SK-N-SH (cell line): ENCODE measurements around the gene ZNF385A. TPM values are rescaled to one million over a fixed set of nuclear protein-coding genes. Genes with fewer than 3 reads are reported as not detected.

Experiments used
- CTCF ChIA-PET: fragments of 300-600, 350-600 bp; formaldehyde crosslinking; extraction: SDS; loops from one replicate; lab custom pipeline; 2021; lab: Yijun Ruan, JAX
- POLR2A ChIA-PET: fragments of 350-600 bp; sonication (Branson Sonifier 250); formaldehyde crosslinking; extraction: SDS; loops from one replicate; lab custom pipeline; 2020; ENCODE audit warnings: antibody characterized with exemption, inconsistent platforms; lab: Yijun Ruan, JAX
- DNase-seq: peaks from one replicate; pipeline ENCODE4 v3.0.0; 2012
- H2AFZ ChIP-seq: fragments of 200-600 bp; sonication (generic); 2 replicates; pipeline ENCODE4 v1.8.1; 2016; ENCODE audit warnings: antibody characterized with exemption, mild to moderate bottlenecking, low read depth
- H3F3A ChIP-seq: fragments of 200-600 bp; sonication (generic); replicated peaks from 2 replicates; pipeline ENCODE3; 2016; ENCODE audit warnings: antibody characterized with exemption, mild to moderate bottlenecking; ENCODE audit not compliant: insufficient read depth
- H3K27ac ChIP-seq, 2 experiments: fragments of 200-500 bp in 1 of 2; fragments of 200-600 bp in 1 of 2; sonication (Bioruptor generic) in 1 of 2; sonication (generic), shearing (Covaris generic) in 1 of 2; 2 replicates each; pipeline versions ENCODE4 v1.5.1 to v1.6.1; 2014 to 2016; ENCODE audit warnings: low read depth in 2 of 2, inconsistent platforms in 1 of 2, low read length in 1 of 2, mild to moderate bottlenecking in 1 of 2, mixed read lengths in 1 of 2
- H3K27me3 ChIP-seq: fragments of 200-600 bp; sonication (generic), shearing (Covaris generic); 2 replicates; pipeline ENCODE4 v1.6.1; 2016; ENCODE audit warnings: mixed run types; ENCODE audit not compliant: insufficient read depth
- H3K36me3 ChIP-seq, 2 experiments: fragments of 200-500 bp in 1 of 2; fragments of 200-600 bp in 1 of 2; sonication (Bioruptor generic) in 1 of 2; sonication (generic) in 1 of 2; replicated peaks in 1 of 2; 2 replicates each; pipeline versions ENCODE3 to v1.5.1; 2014 to 2016; ENCODE audit warnings: low read length in 1 of 2, mild to moderate bottlenecking in 1 of 2; ENCODE audit not compliant: insufficient read depth in 2 of 2, control insufficient read depth in 1 of 2
- H3K4me1 ChIP-seq, 2 experiments: fragments of 200-500 bp in 1 of 2; fragments of 200-600 bp in 1 of 2; sonication (Bioruptor generic) in 1 of 2; sonication (generic), shearing (Covaris generic) in 1 of 2; 2 replicates each; pipeline versions ENCODE4 v1.5.1 to v1.6.1; 2014 to 2016; ENCODE audit warnings: low read depth in 1 of 2, low read length in 1 of 2, mixed run types in 1 of 2; ENCODE audit not compliant: insufficient read depth in 2 of 2, control insufficient read depth in 1 of 2
- H3K4me2 ChIP-seq: fragments of 200-600 bp; sonication (generic), shearing (Covaris generic); 2 replicates; pipeline ENCODE4 v1.6.1; 2017; ENCODE audit warnings: mixed run types
- H3K4me3 ChIP-seq, 2 experiments: fragments of 200-500 bp in 1 of 2; fragments of 200-600 bp in 1 of 2; sonication (Bioruptor generic) in 1 of 2; sonication (generic), shearing (Covaris generic) in 1 of 2; 2 replicates each; pipeline versions ENCODE4 v1.5.1 to v1.8.1; 2014 to 2016; ENCODE audit warnings: low read depth in 2 of 2, inconsistent platforms in 1 of 2, low read length in 1 of 2, mild to moderate bottlenecking in 1 of 2, mixed read lengths in 1 of 2, moderate library complexity in 1 of 2
- H3K79me2 ChIP-seq: fragments of 200-600 bp; sonication (generic); 2 replicates; pipeline ENCODE4 v1.8.1; 2017; ENCODE audit warnings: mild to moderate bottlenecking; ENCODE audit not compliant: insufficient read depth
- H3K9ac ChIP-seq: fragments of 200-600 bp; sonication (generic); 2 replicates; pipeline ENCODE4 v1.6.1; 2017; ENCODE audit warnings: mixed run types
- H3K9me2 ChIP-seq: fragments of 200-600 bp; sonication (generic); 2 replicates; pipeline ENCODE4 v1.6.1; 2017; ENCODE audit warnings: mixed run types
- H3K9me3 ChIP-seq: fragments of 200-600 bp; sonication (generic); 2 replicates; pipeline ENCODE4 v1.6.1; 2017; ENCODE audit warnings: mixed run types, mild to moderate bottlenecking, moderate library complexity
- H4K20me1 ChIP-seq: fragments of 200-600 bp; sonication (generic); 2 replicates; pipeline ENCODE4 v1.6.1; 2017; ENCODE audit warnings: mild to moderate bottlenecking, mixed run types; ENCODE audit not compliant: insufficient read depth
- CTCF ChIP-seq: fragments of 200-600 bp; sonication (generic); IDR thresholded peaks from 2 replicates; pipeline ENCODE4 v1.6.1; 2017; ENCODE audit warnings: antibody characterized with exemption, mild to moderate bottlenecking, moderate library complexity
- EP300 ChIP-seq, 2 experiments: IDR thresholded peaks; 2 replicates each; pipeline versions ENCODE4 v1.4.0 to v1.6.1; 2012; ENCODE audit warnings: borderline replicate concordance in 1 of 2, low read depth in 1 of 2, low read length in 1 of 2
- EZH2phosphoT487 ChIP-seq: fragments of 200-600 bp; sonication (generic); IDR thresholded peaks from 2 replicates; pipeline ENCODE4 v1.6.1; 2017; ENCODE audit warnings: low read depth, mixed run types, mild to moderate bottlenecking, antibody characterized with exemption, moderate library complexity, borderline replicate concordance
- GABPA ChIP-seq: IDR thresholded peaks from 2 replicates; pipeline ENCODE4 v1.4.0; 2012; ENCODE audit warnings: low read depth, mild to moderate bottlenecking
- GATA2 ChIP-seq: sonication (generic); formaldehyde crosslinking; IDR thresholded peaks from 2 replicates; pipeline ENCODE4 v1.5.0; 2020; ENCODE audit warnings: mild to moderate bottlenecking, missing genetic modification reagents
- IRF3 ChIP-seq: fragments of 150-350 bp; IDR thresholded peaks from 2 replicates; pipeline ENCODE4 v1.6.1; 2016; ENCODE audit warnings: mild to moderate bottlenecking, low read depth, low read length
- MAX ChIP-seq: IDR thresholded peaks from 2 replicates; pipeline ENCODE4 v1.4.0; 2012; ENCODE audit warnings: low read depth
- NFIC ChIP-seq: IDR thresholded peaks from 2 replicates; pipeline ENCODE4 v1.4.0; 2012; ENCODE audit warnings: borderline replicate concordance
- PBX3 ChIP-seq: IDR thresholded peaks from 2 replicates; pipeline ENCODE4; 2012
- RAD21 ChIP-seq: IDR thresholded peaks from 2 replicates; pipeline ENCODE4 v1.6.1; 2012; ENCODE audit warnings: mild to moderate bottlenecking, low read length
- REST ChIP-seq: IDR thresholded peaks from 2 replicates; pipeline ENCODE4 v1.6.1; 2012; ENCODE audit warnings: mild to moderate bottlenecking, low read depth, low read length, moderate library complexity
- RFX5 ChIP-seq: IDR thresholded peaks from 2 replicates; pipeline ENCODE4 v1.6.1; 2012; ENCODE audit warnings: mild to moderate bottlenecking, improper control_type of control experiment, low read length
- SMC3 ChIP-seq: IDR thresholded peaks from 2 replicates; pipeline ENCODE4 v1.6.1; 2012; ENCODE audit warnings: low read depth, low read length, improper control_type of control experiment
- TEAD4 ChIP-seq: IDR thresholded peaks from 2 replicates; pipeline ENCODE4 v1.4.0; 2012; ENCODE audit warnings: mild to moderate bottlenecking, borderline replicate concordance; ENCODE audit not compliant: insufficient read depth
- USF1 ChIP-seq: IDR thresholded peaks from 2 replicates; pipeline ENCODE4 v1.4.0; 2012; ENCODE audit warnings: low read depth, borderline replicate concordance
- USF2 ChIP-seq: fragments of 150-350 bp; IDR thresholded peaks from 2 replicates; pipeline ENCODE4 v1.6.1; 2017; ENCODE audit warnings: antibody characterized with exemption, low read length, low read depth, borderline replicate concordance
- YY1 ChIP-seq: IDR thresholded peaks from 2 replicates; pipeline ENCODE4 v1.4.0; 2012; ENCODE audit warnings: low read depth, mild to moderate bottlenecking
- ZBTB33 ChIP-seq: IDR thresholded peaks from 2 replicates; pipeline ENCODE4 v1.4.0; 2012; ENCODE audit warnings: low read depth, borderline replicate concordance
- WGBS: methylation state at CpG from one replicate; pipeline ENCODE4 v1.1.6; 2017; ENCODE audit warnings: low lambda C conversion rate; 5-methylcytosine and 5-hydroxymethylcytosine counted together
- polyA plus RNA-seq, 3 experiments: library from polyadenylated mRNA; depleted of rRNA; stranded (reverse); fragments of >200 nt; gene quantifications; 2 replicates each; pipeline ENCODE4 v1.2.3, GENCODE V29; 2012

Gene ZNF385A
- polyA plus RNA-seq, 1 of the 3 experiments (the other 2 are of a cell fraction) = 2.6 TPM

- no peak overlapping the region for H3K27ac ChIP-seq
- no peaks in the 10 kb centered on the region for H3K79me2 ChIP-seq
- no peaks in the 10 kb centered on the region for H3K27me3 ChIP-seq
- no peak overlapping the region for H3K9ac ChIP-seq
- H3F3A ChIP-seq = peaks cover 5% of the 10 kb centered on the region
- H3K9me2 ChIP-seq = no peaks in the 10 kb centered on the region
- no peak overlapping the region for H3K4me3 ChIP-seq
- DNase-seq = no peak
- no peak overlapping the region for H2AFZ ChIP-seq
- H3K9me3 ChIP-seq = no peaks in the 10 kb centered on the region
- H3K4me1 ChIP-seq = peaks cover 11 to 43% of the 10 kb centered on the region in 2 experiments; a peak in 2 of 4 replicates
- TF ChIP-seq USF2 (no peak), PBX3 (no peak), GABPA (no peak), EZH2phosphoT487 (no peak), MAX (no peak), TEAD4 (no peak), YY1 (no peak), SMC3 (no peak), EP300 (IDR thresholded peaks at IDR 0.05; ENCODE audit: borderline replicate concordance in 1 of 2, low read depth in 1 of 2, low read length in 1 of 2) (no peak), NFIC (no peak), RFX5 (no peak), CTCF (no peak), USF1 (no peak), GATA2 (CRISPR knock-in tag) (no peak), RAD21 (no peak), REST (no peak), IRF3 (no peak), ZBTB33 (no peak)
- ChIA-PET POLR2A (no interaction called here), CTCF (interaction anchor here (0.6 to 2.0 kb wide), 7 partner anchors 26 to 1327 kb away, joined by 3 to 9 read pairs (median 3); partner anchors contain the start of genes HOXC10 and HOXC9)
- H3K4me2 ChIP-seq = no peak overlapping the region
- H4K20me1 ChIP-seq = no peaks in the 10 kb centered on the region
- no peaks in the 10 kb centered on the region for H3K36me3 ChIP-seq
- WGBS = 91% methylated on average over 10 of the region's 10 CpGs
Observed at GRCh38 chr12:54373649-54374561, 10.6 kb downstream of the ZNF385A start.
